Measurements from ENCODE around the gene GRB10.

DNA sequence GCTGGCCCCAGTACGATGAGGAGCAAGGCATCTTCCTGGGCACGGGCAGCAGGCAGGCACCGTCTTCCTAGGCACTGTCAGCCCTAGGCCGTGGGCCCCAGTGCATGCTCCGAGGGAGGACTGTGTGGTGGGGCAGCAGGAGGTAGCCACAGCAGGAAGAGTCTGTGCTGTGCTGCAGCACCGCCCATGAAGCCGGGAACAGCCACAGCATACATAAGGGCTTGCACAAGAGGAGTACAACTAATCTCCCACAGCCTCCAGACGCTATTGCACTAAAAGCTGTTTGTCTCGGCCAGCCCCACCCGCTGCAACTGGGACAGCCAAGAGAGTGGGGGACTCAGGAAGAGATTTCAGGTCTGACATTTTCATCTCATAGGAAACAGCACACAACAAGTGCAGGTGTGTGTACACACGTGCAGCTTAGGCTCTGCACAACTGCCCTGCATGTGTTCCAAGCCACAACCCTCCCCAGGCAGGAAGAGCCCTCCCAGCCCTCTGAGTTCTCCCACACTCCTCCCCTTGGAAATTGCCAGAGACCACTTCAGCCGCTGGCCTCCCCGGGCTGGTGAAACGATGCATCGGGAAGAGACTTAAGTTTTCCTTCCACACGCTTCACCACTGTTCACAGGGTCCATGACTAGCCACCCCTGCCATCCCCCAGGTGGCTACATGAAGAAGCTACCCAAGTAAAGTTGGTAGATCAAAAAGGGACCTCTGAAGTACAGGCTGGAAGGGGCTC, 129.4 kb downstream of the GRB10 start:
- TF ChIP-seq SP1 (IDR thresholded peaks at IDR 0.05) (no peak), ARNT (IDR thresholded peaks at IDR 0.05) (no peak), TARDBP (IDR thresholded peaks at IDR 0.05) (no peak), BHLHE40 (IDR thresholded peaks at IDR 0.05; ENCODE audit: borderline replicate concordance) (no peak), FOXK2 (IDR thresholded peaks at IDR 0.05) (no peak), SUZ12 (IDR thresholded peaks at IDR 0.05) (no peak)
